ENCODE measurements around the gene VSNL1. TPM values are rescaled to one million over a fixed set of nuclear protein-coding genes. Genes with fewer than 3 reads are reported as not detected.
"Not testable (repeated sequence)": the region's sequence is repeated elsewhere in the genome, so short reads cannot be mapped to it uniquely, and the experiment has no call there.

Gene VSNL1
- total RNA-seq, 1 donor from 2014 or later: 15.8 TPM

GRCh38 chr2:17547737-17548136, 7.2 kb downstream of the VSNL1 start:
- Histone ChIP-seq H3K9me3 (replicated peaks) (no peaks in the 10 kb centered on the region), H3K27ac (replicated peaks) (no peak overlapping the region), H3K27me3 (ENCODE audit: low read depth) (peaks cover 20% of the 10 kb centered on the region), H3K36me3 (no peaks in the 10 kb centered on the region), H3K4me3 (no peak overlapping the region), H3K4me1 (no peaks in the 10 kb centered on the region)
- DNase-seq: no peak
- TF ChIP-seq, protein P1, sequence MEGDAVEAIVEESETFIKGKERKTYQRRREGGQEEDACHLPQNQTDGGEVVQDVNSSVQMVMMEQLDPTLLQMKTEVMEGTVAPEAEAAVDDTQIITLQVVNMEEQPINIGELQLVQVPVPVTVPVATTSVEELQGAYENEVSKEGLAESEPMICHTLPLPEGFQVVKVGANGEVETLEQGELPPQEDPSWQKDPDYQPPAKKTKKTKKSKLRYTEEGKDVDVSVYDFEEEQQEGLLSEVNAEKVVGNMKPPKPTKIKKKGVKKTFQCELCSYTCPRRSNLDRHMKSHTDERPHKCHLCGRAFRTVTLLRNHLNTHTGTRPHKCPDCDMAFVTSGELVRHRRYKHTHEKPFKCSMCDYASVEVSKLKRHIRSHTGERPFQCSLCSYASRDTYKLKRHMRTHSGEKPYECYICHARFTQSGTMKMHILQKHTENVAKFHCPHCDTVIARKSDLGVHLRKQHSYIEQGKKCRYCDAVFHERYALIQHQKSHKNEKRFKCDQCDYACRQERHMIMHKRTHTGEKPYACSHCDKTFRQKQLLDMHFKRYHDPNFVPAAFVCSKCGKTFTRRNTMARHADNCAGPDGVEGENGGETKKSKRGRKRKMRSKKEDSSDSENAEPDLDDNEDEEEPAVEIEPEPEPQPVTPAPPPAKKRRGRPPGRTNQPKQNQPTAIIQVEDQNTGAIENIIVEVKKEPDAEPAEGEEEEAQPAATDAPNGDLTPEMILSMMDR (IDR thresholded peaks at IDR 0.05; ENCODE audit: borderline replicate concordance): no peak
- intact Hi-C loops (cut with micrococcal nuclease): no loop called here

DNA sequence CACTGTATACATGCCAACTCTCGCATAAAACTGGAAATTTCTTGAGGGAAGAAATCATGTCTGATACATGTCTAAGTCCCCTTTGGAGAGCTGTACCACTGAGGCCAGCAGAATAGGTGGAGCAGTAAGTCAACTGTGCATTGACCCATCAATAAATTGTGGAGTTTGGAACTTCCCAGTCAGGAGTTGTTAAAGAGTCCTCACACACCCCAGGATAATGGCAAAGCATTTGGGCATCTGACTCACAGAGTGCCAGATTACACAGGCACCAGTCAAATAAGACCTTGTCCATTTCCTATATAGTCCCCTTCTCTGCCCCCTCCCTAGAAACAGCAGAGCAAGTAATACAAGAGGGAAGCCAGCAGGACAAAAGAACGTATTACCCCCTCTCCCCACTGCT, 10.4 kb downstream of the VSNL1 start:
- TF ChIP-seq, protein P1 (IDR thresholded peaks at IDR 0.05; ENCODE audit: borderline replicate concordance): no peak
- Histone ChIP-seq H3K36me3 (no peaks in the 10 kb centered on the region), H3K4me3 (no peak overlapping the region), H3K4me1 (no peaks in the 10 kb centered on the region), H3K9me3 (replicated peaks) (no peaks in the 10 kb centered on the region), H3K27ac (replicated peaks) (no peak overlapping the region), H3K27me3 (ENCODE audit: low read depth) (peaks cover 8% of the 10 kb centered on the region)
- no peak for DNase-seq
- intact Hi-C loops (cut with micrococcal nuclease): no loop called here

DNA sequence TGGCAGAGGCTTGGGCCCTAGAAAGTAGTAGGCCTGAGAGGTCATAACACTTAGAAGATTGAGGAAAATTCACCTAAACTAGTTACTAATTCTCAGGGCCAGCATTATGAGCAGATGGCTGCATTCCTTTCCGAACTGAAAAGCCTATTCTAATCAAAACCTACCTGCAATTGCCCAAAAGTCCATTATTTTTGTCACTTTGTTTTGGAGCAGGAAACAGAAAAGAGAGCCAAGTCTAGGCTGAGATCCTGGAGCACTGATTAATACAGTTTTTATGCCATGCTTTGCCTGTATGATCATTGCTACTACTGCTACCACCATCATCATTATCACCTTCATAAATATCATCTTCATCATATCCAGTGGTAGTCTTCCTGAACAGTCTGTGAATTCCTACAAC, 14.7 kb downstream of the VSNL1 start:
- Histone ChIP-seq H3K4me3 (no peak overlapping the region), H3K27ac (replicated peaks) (no peak overlapping the region), H3K9me3 (replicated peaks) (no peaks in the 10 kb centered on the region), H3K36me3 (no peaks in the 10 kb centered on the region), H3K27me3 (ENCODE audit: low read depth) (peaks cover 6% of the 10 kb centered on the region), H3K4me1 (peaks cover 4% of the 10 kb centered on the region)
- no peak for DNase-seq
- TF ChIP-seq, protein P1 (IDR thresholded peaks at IDR 0.05; ENCODE audit: borderline replicate concordance): no peak
- intact Hi-C loops (cut with micrococcal nuclease): no loop called here

DNA sequence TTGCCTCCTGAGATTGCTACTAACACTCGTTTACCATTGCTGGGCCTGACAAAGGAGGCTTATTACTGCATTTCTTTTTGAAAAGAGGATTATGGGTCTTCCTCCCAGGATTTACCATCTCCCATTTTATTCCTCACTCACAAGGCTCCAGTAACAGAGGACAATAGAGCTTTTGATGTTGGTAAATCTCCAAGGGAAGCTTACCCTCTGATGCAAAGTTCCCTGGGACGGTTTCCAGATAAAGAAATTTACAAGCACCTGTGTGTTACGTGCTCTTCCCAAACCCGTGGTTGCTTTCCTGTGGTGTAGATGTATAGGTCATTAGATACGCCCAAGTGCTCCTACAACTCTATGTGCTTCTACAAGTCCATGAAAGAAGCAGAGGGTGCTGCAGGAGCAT, 17.1 kb downstream of the VSNL1 start:
- no peak overlapping the region for H3K4me3 ChIP-seq

DNA sequence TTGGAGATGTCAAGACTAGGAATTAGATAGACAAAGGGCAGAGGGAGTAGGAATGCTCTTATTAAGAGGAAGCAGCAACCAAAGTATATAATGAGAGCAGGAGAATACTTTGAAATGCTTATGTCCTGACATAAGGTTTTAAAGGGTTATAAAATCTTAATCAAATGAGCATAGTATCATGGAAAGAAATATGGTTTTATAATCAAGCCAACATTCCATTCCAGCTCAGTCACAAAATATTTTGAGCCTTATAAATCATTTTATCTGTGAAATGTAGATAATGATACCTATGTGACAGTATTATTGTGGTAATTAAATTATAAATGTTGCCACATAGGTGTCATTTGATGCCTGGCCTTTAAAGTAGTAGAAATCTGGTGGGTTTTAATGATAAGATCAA, 17.6 kb downstream of the VSNL1 start:
- Histone ChIP-seq H3K4me3 (no peak overlapping the region), H3K27me3 (ENCODE audit: low read depth) (peaks cover 6% of the 10 kb centered on the region), H3K4me1 (peaks cover 4% of the 10 kb centered on the region), H3K9me3 (replicated peaks) (no peaks in the 10 kb centered on the region), H3K27ac (replicated peaks) (no peak overlapping the region), H3K36me3 (no peaks in the 10 kb centered on the region)
- intact Hi-C loops (cut with micrococcal nuclease): no loop called here
- TF ChIP-seq, protein P1 (IDR thresholded peaks at IDR 0.05; ENCODE audit: borderline replicate concordance): no peak
- DNase-seq: no peak

More for the DNA sequence above, 17.1 kb downstream of the VSNL1 start:
- DNase-seq: no peak
- Histone ChIP-seq H3K9me3 (replicated peaks) (no peaks in the 10 kb centered on the region), H3K27me3 (ENCODE audit: low read depth) (peaks cover 6% of the 10 kb centered on the region), H3K36me3 (no peaks in the 10 kb centered on the region), H3K4me1 (peaks cover 4% of the 10 kb centered on the region), H3K27ac (replicated peaks) (no peak overlapping the region)
- intact Hi-C loops (cut with micrococcal nuclease): no loop called here
- TF ChIP-seq, protein P1 (IDR thresholded peaks at IDR 0.05; ENCODE audit: borderline replicate concordance): no peak

DNA sequence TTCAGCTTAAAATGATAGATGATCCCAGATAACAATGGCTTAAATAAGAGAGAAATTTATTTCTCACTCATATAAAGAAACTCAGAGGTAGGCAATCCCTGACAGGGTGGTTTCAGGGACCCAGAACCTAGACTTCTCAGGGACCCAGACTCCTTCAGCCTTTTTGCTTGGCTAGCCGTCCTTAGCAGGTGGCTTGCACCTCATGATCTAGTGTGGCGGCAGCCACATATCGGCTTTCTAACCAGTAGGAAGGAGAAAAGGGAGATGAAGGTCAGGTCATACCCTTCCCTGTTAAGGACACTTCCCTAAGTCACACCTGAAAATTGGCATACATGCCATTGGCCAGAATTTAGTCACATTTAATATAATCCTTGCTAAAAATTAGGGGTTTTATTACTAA, 18.4 kb downstream of the VSNL1 start:
- DNase-seq: no peak
- Histone ChIP-seq H3K27ac (replicated peaks) (no peak overlapping the region), H3K4me1 (peaks cover 4% of the 10 kb centered on the region), H3K4me3 (no peak overlapping the region), H3K36me3 (no peaks in the 10 kb centered on the region), H3K9me3 (replicated peaks) (no peaks in the 10 kb centered on the region), H3K27me3 (ENCODE audit: low read depth) (peaks cover 6% of the 10 kb centered on the region)
- TF ChIP-seq, protein P1 (IDR thresholded peaks at IDR 0.05; ENCODE audit: borderline replicate concordance): no peak
- intact Hi-C loops (cut with micrococcal nuclease): no loop called here

- H3K36me3 ChIP-seq; H3K4me1 ChIP-seq; H3K4me3 ChIP-seq; DNase-seq; intact Hi-C loops (cut with micrococcal nuclease); H3K27me3 ChIP-seq (ENCODE audit: low read depth); H3K27ac ChIP-seq (replicated peaks); H3K9me3 ChIP-seq (replicated peaks): not testable (repeated sequence)
Measured at GRCh38 chr2:17565726-17566125, 25.2 kb downstream of the VSNL1 start.
